Heart left ventricle (tissue), 13 donors: Measurements from ENCODE around the gene RNF126.

Experiments
- CTCF ChIP-seq, 12 donors: fragments of 200-600 bp; sonication (generic) in 4 of 12; IDR thresholded peaks; one replicate each; pipeline versions ENCODE4 v1.5.0 to v1.8.0; 2018 to 2022; ENCODE audit warnings: antibody characterized with exemption in 12 of 12, mild to moderate bottlenecking in 5 of 12
- POLR2A ChIP-seq, 2 donors: fragments of 450-650 bp; IDR thresholded peaks; one replicate each; pipeline ENCODE4 v1.6.1; 2017; ENCODE audit warnings: antibody characterized with exemption in 2 of 2, mild to moderate bottlenecking in 2 of 2, moderate library complexity in 2 of 2
- donor health status: ischemic (EF 13 %, LVEDD 7.1; RV severe dilation, severe dysfunction).
- donor health status: DM: no; HTN: yes; CAD: no.
- donor health status: DM: no; HTN: no; CAD: no.
- donor health status: ischemic (EF 25% LVEDD 6.9; RV normal size, moderate dysfunction).
- donor health status: ischemic (EF 25% LVEDD 5.7; RV mildly dilated, moderate dysfunction).
- donor health status: ischemic (EF 35%, LVEDD 5.7; RV mildly dilated, moderate dysfunction).
- donor health status: nonischemic (EF 11% LVEDD 7.7; RV severe dilation, severe dysfunction).
- donor health status: DM: yes; HTN: yes; CAD: no.
- donor health status: PGD.
- donor health status: ischemic (EF 29% LVEDD 5.4; RV normal size, mild dysfunction).
- donor health status: nonischemic (EF 23%, LVEDD 6.1; RV moderate dilation, normal function).

GRCh38 chr19:639253-640160 is 23.5 kb downstream of the RNF126 start, which contains the start of gene FGF22:
- TF ChIP-seq CTCF (IDR thresholded peaks at IDR 0.05) (no peak), POLR2A (IDR thresholded peaks at IDR 0.05) (no peak)
